ENCODE data around the gene C6orf136.

DNA sequence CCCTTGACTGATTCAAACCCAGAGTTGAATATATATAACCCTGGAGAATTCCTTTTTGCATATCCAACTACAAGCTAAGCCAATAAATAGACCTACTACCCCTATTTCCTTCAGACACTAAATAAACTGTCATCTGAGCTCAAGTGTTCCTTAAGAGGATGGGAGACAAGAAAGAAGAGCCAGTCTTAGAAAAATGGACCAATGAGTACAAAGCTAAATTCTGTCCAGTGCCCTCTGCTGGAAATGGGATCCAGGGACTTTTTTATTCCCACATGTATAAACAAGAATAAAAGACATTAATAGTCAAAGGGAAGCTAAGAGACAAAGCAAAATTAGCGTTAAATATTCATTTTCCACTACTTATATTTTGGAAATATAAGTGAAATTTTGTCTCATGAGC is 34.7 kb upstream of the C6orf136 start:
- TF ChIP-seq CTCF (IDR thresholded peaks at IDR 0.05) (peak in 1 of 7 experiments; percentile 16), EP300 (IDR thresholded peaks at IDR 0.05) (no peak)

Data from stomach (tissue), 4 donors.